K562 (cell line): ENCODE results near the gene STUB1. TPM values are rescaled to one million over a fixed set of nuclear protein-coding genes. Genes with fewer than 3 reads are reported as not detected.

Source experiments
- ATF7 ChIP-seq: fragments of 450-650 bp; IDR thresholded peaks from 2 replicates; pipeline ENCODE4 v1.7.1; 2014; ENCODE audit warnings: mild to moderate bottlenecking, moderate library complexity
- CCAR2 ChIP-seq: fragments of 200-400 bp; formaldehyde crosslinking; IDR thresholded peaks from 2 replicates; pipeline ENCODE4 v1.6.1; 2017; ENCODE audit warnings: mild to moderate bottlenecking, low read depth, low read length
- CREM ChIP-seq: IDR thresholded peaks from 2 replicates; pipeline ENCODE4 v1.6.1; 2014; ENCODE audit warnings: antibody characterized with exemption, low read depth
- CXXC5 ChIP-seq: fragments of 250-450 bp; sonication (Bioruptor Pico); IDR thresholded peaks from 2 replicates; pipeline ENCODE4 v1.8.0; 2022; ENCODE audit warnings: inconsistent platforms, mild to moderate bottlenecking, moderate library complexity
- E2F3 ChIP-seq: fragments of 250-450 bp; sonication (Bioruptor Pico); IDR thresholded peaks from 2 replicates; pipeline ENCODE4 v1.4.0; 2020; ENCODE audit warnings: mild to moderate bottlenecking
- FUS ChIP-seq: fragments of 200-400 bp; formaldehyde crosslinking; optimal IDR thresholded peaks from 2 replicates; pipeline ENCODE3; 2017; ENCODE audit warnings: low read depth, low read length
- GATAD2B ChIP-seq: fragments of 450-650 bp; IDR thresholded peaks from 2 replicates; pipeline ENCODE4 v1.6.1; 2017; ENCODE audit warnings: mild to moderate bottlenecking, borderline replicate concordance
- LCOR ChIP-seq: sonication (generic); formaldehyde crosslinking; IDR thresholded peaks from 2 replicates; pipeline ENCODE4 v1.8.0; 2022; ENCODE audit warnings: mild to moderate bottlenecking, missing genetic modification reagents
- MECOM ChIP-seq: fragments of 250-450 bp; sonication (Bioruptor Pico); IDR thresholded peaks from 2 replicates; pipeline ENCODE4 v1.8.0; 2022; ENCODE audit warnings: inconsistent platforms
- NR2C1 ChIP-seq, 2 experiments: fragments of 450-650 bp; IDR thresholded peaks; 2 replicates each; pipeline ENCODE4 v1.6.1; 2017; ENCODE audit warnings: mild to moderate bottlenecking in 2 of 2, antibody characterized with exemption in 1 of 2, inconsistent platforms in 1 of 2, missing compliant biosample characterization in 1 of 2, missing genetic modification characterization in 1 of 2
- NRF1 ChIP-seq, 2 experiments: fragments of 450-650 bp; IDR thresholded peaks in 1 of 2; conservative IDR thresholded peaks in 1 of 2; 2 replicates each; pipeline ENCODE4 v1.6.1; 2014; ENCODE audit warnings: mild to moderate bottlenecking in 2 of 2
- SMC3 ChIP-seq: conservative IDR thresholded peaks from 2 replicates; pipeline ENCODE4 v1.6.1; 2011; ENCODE audit warnings: low read depth, low read length, improper control_type of control experiment; ENCODE audit not compliant: insufficient read depth
- TOE1 ChIP-seq, 2 experiments: fragments of 450-650 bp in 1 of 2; sonication (generic) in 1 of 2; formaldehyde crosslinking in 1 of 2; IDR thresholded peaks; 2 replicates each; pipeline versions ENCODE4 v1.7.1 to v1.8.0; 2016 to 2022; ENCODE audit warnings: borderline replicate concordance in 2 of 2, mild to moderate bottlenecking in 2 of 2, antibody characterized with exemption in 1 of 2, inconsistent platforms in 1 of 2, low read depth in 1 of 2, missing genetic modification reagents in 1 of 2, moderate library complexity in 1 of 2
- VEZF1 ChIP-seq: fragments of 200-800 bp; sonication (Bioruptor generic); IDR thresholded peaks from 2 replicates; pipeline ENCODE4 v1.6.1; 2017; ENCODE audit warnings: missing genetic modification characterization, missing compliant biosample characterization
- ZFP91 ChIP-seq: sonication (generic); formaldehyde crosslinking; IDR thresholded peaks from 2 replicates; pipeline ENCODE4 v1.8.0; 2022; ENCODE audit warnings: mild to moderate bottlenecking, missing genetic modification reagents
- ZNF121 ChIP-seq: sonication (generic); formaldehyde crosslinking; conservative IDR thresholded peaks from 2 replicates; pipeline ENCODE4 v1.8.0; 2022; ENCODE audit warnings: missing genetic modification reagents
- ZNF197 ChIP-seq: fragments of 200-800 bp; sonication (Bioruptor generic); IDR thresholded peaks from 2 replicates; pipeline ENCODE4 v1.6.1; 2016; ENCODE audit warnings: low read depth, missing genetic modification characterization, missing compliant biosample characterization
- ZNF263 ChIP-seq: sonication (generic); formaldehyde crosslinking; IDR thresholded peaks from 2 replicates; pipeline ENCODE4 v1.8.0; 2022; ENCODE audit warnings: mild to moderate bottlenecking, missing genetic modification reagents, borderline replicate concordance
- ZNF511 ChIP-seq: sonication (generic); formaldehyde crosslinking; IDR thresholded peaks from 2 replicates; pipeline ENCODE4 v1.8.0; 2022; ENCODE audit warnings: mild to moderate bottlenecking, missing genetic modification reagents
- ZNF79 ChIP-seq: fragments of 250-450 bp; sonication (Bioruptor Pico); IDR thresholded peaks from 2 replicates; pipeline ENCODE4 v1.4.0; 2020; ENCODE audit warnings: low read depth, mild to moderate bottlenecking, moderate library complexity
- polyA plus RNA-seq, 8 experiments: library from polyadenylated mRNA; depleted of rRNA in 4 of 8; stranded (reverse) in 5 of 8; unstranded in 3 of 8; fragments of >200 nt; fragmentation: Nextera tagmentation in 2 of 8; fragmentation: Illumina TruSeq in 1 of 8; extraction: Ambion mirVana in 2 of 8; extraction: Trizol in 1 of 8; gene quantifications; 2 replicates each; pipeline versions ENCODE4 v1.2.1 to v1.2.3, GENCODE V29; 2011 to 2014; ENCODE audit warnings: inconsistent platforms in 1 of 8, missing spikeins in 1 of 8
- total RNA-seq, 7 experiments: library from RNA; depleted of rRNA in 6 of 7; stranded (reverse); fragments of >200 nt in 6 of 7; fragmentation: Illumina TruSeq in 2 of 7; extraction: Trizol in 2 of 7; gene quantifications; 2 replicates each; pipeline versions ENCODE4 v1.2.1 to v1.2.3, GENCODE V29; 2011 to 2021; ENCODE audit warnings: low replicate concordance in 1 of 7

Gene STUB1
- total and polyA plus RNA-seq, 9 of the 15 experiments (the other 6 are each of a cell fraction or from before 2014, with no cell fraction given), result 10.6 to 251 (median 152) TPM

GRCh38 chr16:660459-661183 lies 19.6 kb upstream of the STUB1 start (continued):
- TF ChIP-seq E2F3 (CRISPR knock-in tag), result no peak
- TF ChIP-seq MECOM (CRISPR knock-in tag), result no peak
- TF ChIP-seq ZNF79 (CRISPR knock-in tag), result no peak
- peak; percentile 29; the same call in 1 of the 2 replicates for TF ChIP-seq SMC3
- peak; percentile 47 for TF ChIP-seq CXXC5
- TF ChIP-seq GATAD2B, result peak; percentile 39; the same call in 1 of the 2 replicates
- 0 out of 2 replicates have a peak, but pooled peaks have one; percentile 26 for TF ChIP-seq TOE1 (IDR thresholded peaks at IDR 0.05; ENCODE audit: borderline replicate concordance)
- no peak for TF ChIP-seq TOE1 (CRISPR knock-in tag; IDR thresholded peaks at IDR 0.05; ENCODE audit: borderline replicate concordance, low read depth)
- TF ChIP-seq NR2C1 (IDR thresholded peaks at IDR 0.05), result no peak
- TF ChIP-seq NR2C1 (tag; IDR thresholded peaks at IDR 0.05), result no peak
- peak; percentile 20; the same call in 1 of the 2 replicates for TF ChIP-seq LCOR
- TF ChIP-seq ATF7, result 0 out of 2 replicates have a peak, but pooled peaks have one; percentile 7
- peak; percentile 99 for TF ChIP-seq VEZF1 (CRISPR knock-in tag)
- no peak for TF ChIP-seq ZNF511 (CRISPR knock-in tag)
- peak; percentile 15 to 26; a peak in 2 of 4 replicates for TF ChIP-seq NRF1 (conservative IDR thresholded peaks at IDR 0.05 in 1 of 2, IDR thresholded peaks at IDR 0.05 in 1 of 2)
- no peak for TF ChIP-seq CCAR2
- TF ChIP-seq ZNF263 (CRISPR knock-in tag), result peak; percentile 21; the same call in 1 of the 2 replicates
- no peak for TF ChIP-seq ZNF121 (CRISPR knock-in tag)
- no peak for TF ChIP-seq FUS
- peak; percentile 50; the same call in 1 of the 2 replicates for TF ChIP-seq CREM
- TF ChIP-seq ZNF197, result no peak
- no peak for TF ChIP-seq ZFP91 (CRISPR knock-in tag)
